GM18499 (cell line): Measurements from ENCODE around the gene ZP3.
"Not testable (repeated sequence)": the region's sequence is repeated elsewhere in the genome, so short reads cannot be mapped to it uniquely, and the experiment has no call there.

Experiments
- ATAC-seq: cut with Tn5 transposase; IDR thresholded peaks from one replicate; pipeline ENCODE4 v1.9.1; 2021; ENCODE audit warnings: moderate number of reproducible peaks; ENCODE audit not compliant: insufficient read depth, unreplicated experiment

Gene ZP3

GRCh38 chr7:76403780-76404494 lies 20.8 kb upstream of the ZP3 start:
- no peak for ATAC-seq

DNA sequence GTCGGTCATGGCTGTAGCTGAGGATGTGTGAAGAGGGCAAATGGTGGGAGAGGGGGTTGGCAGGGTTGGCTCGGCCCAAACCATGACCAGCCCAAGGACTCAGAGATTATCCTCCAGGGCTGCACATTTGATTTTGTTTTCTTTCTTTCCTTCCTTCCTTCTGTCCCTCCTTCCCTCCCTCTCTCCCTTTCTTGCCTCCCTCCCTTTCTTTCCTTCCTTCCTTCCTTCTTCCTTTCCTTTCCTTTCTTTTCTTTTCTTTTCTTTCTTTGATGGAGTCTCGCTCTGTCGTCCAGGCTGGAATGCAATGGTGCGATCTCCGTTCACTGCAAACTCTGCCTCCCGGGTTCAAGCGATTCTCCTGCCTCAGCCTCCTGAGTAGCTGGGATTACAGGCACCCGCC lies 19.0 kb upstream of the ZP3 start:
- ATAC-seq: no peak

DNA sequence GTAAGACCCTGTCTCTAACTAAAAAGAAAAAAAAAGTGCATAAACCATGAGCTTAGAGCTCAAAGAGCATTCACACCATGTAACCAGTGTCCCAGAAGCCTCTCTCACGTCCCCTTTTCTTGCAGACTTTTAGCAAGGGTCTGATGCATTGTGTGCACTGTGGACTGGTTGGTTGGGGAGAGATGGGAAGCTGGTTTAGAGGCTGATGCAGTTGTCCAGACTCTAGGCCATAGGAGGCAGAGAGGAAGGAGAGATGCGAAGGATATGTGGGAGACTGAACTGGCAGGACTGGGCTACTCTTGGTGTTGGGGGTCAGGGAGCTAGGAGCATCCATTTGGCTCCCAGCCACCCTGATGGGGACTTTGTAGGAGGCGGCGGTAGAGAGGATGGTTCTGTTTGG lies 17.0 kb upstream of the ZP3 start:
- no peak for ATAC-seq

- ATAC-seq: no peak
Observed at GRCh38 chr7:76408121-76408560, 16.6 kb upstream of the ZP3 start.

GRCh38 chr7:76409537-76409936 lies 15.2 kb upstream of the ZP3 start, which contains the start of gene SSC4D:
TSS of gene SSC4D (minus strand) at chr7:76409697. CDS start at chr7:76404439, 5,258 bp downstream.
- no peak for ATAC-seq

DNA sequence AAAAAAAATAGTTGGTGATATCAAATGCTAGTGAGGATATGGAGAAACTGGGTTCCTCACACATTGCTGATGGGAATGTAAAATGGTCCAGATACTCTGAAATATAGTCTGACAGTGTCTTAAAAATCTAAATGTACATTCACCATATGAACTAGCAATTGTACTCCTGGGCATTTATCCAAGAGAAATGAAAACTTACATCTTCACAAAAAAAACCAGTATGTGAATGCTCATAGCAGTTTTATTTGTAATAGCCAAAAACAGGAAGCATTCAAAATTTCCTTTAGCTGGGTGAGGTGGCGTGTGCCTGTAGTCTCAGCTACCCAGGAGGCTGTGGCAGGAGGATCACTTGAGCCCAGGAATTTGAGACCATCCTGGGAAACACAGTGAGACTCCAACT lies 13.1 kb upstream of the ZP3 start:
- ATAC-seq: no peak

DNA sequence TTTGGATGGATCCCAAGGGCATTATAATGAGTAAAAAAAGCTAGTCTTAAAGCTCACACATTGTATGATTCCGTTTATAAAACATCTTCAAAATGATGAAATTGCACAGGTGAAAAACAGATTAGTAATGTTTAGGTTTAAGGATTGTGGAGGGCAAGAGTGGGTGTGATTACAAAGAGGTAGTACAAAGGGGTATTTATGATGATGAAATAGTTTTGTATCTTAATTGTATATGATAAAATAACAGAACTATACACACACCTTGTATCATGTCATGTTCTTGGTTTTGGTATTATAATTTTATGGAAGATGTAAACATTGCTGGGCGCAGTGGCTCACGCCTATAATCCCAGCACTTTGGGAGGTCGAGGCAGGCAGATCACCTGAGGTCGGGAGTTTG lies 12.5 kb upstream of the ZP3 start:
- no peak for ATAC-seq

DNA sequence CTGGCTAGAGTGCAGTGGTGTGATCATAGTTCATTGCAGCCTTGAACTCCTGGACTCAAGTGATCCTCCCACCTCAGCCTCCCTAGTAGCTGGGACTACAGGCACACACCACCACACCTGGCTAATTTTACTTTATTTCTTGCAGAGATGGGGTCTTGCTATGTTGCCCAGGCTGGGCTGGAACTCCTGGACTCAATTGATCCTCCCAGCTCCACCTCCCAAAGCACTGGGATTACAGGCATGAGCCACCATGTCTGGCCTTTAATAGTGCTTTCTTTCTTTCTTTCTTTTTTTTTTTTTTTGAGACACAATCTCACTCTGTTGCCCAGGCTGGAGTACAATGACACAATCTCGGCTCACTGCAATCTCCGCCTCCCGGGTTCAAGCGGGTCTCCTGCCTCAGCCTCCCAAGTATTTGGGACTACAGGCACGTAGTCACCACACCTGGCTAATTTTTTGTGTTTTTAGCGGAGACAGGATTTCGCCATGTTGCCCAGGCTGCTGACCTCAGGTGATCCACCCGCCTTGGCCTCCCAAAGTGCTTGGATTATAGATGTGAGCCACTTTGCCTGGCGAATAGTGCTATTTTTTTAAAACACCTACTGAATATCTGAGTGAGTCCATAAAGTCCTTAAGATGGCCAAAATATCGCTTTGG lies 7.0 kb upstream of the ZP3 start:
- ATAC-seq: not testable (repeated sequence)

DNA sequence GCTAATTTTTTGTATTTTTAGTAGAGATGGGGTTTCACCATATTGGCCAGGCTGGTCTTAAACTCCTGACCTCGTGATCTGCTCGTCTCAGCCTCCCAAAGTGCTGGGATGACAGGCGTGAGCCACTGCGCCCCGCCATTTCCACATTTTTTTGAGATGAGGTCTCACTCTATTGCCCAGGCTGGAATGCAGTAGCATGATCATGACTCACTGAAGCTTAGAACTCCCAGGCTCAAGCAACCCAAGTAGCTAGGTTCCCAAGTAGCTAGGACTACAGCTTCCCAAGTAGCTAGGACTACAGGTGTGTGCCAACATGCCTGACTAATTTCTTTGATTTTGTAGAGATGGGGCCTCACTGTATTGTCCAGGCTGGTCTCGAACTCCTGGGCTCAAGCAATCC lies 3.7 kb upstream of the ZP3 start:
- ATAC-seq: not testable (repeated sequence)

DNA sequence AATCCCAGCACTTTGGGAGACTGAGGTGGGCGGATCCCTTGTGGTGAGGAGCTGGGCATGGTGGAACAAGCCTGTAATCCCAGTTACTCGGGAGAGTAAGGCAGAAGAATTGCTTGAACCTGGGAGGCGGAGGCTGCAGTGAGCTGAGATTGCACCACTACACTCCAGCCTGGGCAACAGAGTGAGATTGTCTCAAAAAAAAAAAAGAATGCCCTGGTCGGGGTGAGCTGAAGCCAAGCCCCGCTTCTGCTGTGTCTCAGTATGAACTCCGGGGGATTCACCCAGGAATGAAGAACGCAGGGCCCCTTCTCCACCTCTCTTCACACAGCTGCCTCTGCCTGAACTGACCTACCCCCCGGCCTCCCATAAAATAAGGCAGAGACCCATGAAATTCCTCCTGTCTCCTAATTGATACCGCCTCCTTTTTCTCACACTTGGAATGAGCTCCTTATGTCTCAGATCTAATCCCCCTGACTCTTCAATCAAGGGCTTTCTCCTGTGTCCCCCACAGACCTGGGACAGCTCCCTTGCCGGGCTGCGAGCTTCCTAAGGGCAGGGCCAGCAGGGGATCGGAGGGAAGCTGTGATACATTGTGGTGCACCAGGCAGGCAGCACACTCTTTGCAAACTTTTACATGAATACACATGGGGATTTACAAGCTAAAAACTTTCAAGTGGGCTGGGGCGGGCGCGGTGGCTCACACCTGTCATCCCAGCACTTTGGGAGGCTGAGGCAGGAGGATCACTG lies 911 bp upstream of the ZP3 start:
- ATAC-seq: no peak

DNA sequence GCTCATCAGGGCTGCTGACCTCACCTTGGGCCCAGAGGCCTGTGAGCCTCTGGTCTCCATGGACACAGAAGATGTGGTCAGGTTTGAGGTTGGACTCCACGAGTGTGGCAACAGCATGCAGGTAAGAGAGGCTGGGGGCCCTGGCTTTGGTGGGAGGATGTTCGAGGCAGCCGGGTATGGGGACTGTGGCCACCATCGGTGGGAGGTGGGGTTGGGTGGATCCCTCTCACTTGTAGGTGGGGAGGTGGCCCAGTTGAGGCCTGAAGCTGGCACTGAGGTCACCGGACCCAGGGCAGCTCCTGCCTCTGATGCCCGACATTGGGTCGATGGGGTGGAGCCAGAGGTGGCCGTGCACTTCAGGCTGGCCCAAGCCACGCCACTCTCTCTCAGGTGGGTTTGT lies 406 bp downstream of the ZP3 start:
- no peak for ATAC-seq

DNA sequence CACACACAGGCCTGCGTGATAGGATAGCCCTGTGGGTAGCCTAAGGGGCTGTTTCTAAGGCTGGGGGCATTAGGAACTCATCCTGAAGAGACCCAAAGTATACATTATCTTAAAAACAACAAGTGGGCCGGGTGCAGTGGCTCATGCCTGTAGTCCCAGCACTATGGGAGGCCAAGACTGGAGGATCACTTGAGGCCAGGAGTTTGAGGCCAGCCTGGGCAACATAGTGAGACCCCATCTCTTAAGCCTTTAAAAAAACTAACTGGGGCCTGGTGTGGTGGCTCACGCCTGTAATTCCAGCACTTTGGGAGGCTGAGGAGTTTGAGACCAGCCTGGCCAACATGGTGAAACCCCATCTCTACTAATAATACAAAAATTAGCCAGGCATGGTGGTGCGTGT lies 808 bp downstream of the ZP3 start:
- ATAC-seq: not testable (repeated sequence)

DNA sequence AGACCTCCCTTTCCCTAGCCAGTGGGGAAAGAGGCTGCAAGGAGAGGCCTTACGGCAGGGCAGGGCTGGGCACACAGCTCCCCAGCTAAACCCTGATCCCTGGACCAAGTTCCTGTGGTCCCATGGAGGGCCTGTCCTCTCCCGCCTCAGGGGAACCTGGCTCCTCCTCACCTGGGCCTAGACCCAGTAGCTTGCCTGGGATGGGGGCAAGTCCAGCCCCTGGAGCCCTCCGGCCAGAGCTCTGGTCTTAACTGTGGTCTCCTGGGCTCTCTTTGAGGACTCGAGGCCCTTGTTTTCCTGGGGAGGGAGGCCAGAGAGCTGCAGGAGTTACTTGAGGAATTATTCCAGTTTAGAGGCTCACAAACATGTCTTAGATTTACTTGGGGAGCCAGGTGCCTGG lies 1.5 kb downstream of the ZP3 start:
- no peak for ATAC-seq

GRCh38 chr7:76427635-76428034 lies 2.9 kb downstream of the ZP3 start:
- no peak for ATAC-seq

GRCh38 chr7:76428149-76428823 lies 3.5 kb downstream of the ZP3 start:
- ATAC-seq: no peak

- ATAC-seq: no peak
Observed at GRCh38 chr7:76428868-76429805, 4.4 kb downstream of the ZP3 start.

DNA sequence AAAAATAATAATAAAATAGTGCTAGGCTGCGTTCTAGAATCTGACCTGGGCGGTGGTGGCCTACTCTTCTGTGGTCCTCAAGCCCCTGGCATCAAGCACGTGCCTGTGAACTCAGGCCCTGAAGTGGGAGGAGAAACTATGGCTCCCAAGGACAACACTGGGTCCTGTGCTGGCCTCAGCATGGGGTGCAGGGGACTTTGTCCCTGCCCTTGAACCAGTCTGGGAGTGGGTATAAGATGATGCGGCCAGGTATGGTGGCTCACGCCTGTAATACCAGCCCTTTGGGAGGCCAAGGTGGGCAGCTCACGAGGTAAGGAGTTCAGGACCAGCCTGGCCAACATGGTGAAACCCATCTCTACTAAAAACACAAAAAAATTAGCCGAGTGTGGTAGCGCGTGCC lies 5.5 kb downstream of the ZP3 start:
- no peak for ATAC-seq

DNA sequence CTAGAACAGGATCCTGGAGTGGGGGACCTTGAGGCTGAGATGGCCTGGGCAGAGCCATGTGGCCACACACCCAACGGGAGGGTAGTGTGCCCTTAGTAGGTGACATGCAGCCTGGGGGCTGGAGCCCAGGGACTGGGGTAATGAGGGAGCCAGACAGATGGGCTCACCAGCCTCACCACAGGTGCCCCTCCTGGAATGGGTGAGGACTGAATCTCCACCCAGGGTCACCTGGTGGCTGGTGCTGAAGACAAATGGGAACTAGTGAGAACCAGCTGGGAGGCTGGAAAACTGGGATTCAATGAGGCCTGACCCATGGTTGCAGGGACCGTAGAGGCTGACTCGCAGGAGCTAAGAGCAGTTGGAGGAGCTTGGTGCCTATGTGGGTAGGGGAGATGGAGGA lies 6.1 kb downstream of the ZP3 start:
- no peak for ATAC-seq

GRCh38 chr7:76437873-76438272 lies 13.1 kb downstream of the ZP3 start:
- ATAC-seq: not testable (repeated sequence)
